ES-I3 (cell line): ENCODE measurements around the gene PCDHB14.
A peak's percentile ranks its signal among the peaks of the same experiment; 100 is the strongest.
"Not testable (repeated sequence)": the region's sequence is repeated elsewhere in the genome, so short reads cannot be mapped to it uniquely, and the experiment has no call there.

ENCODE experiments used
- H3K36me3 ChIP-seq: 2 replicates; pipeline ENCODE4 v1.6.1; 2013; ENCODE audit warnings: mild to moderate bottlenecking, low read length, control low read depth, moderate library complexity; ENCODE audit not compliant: insufficient read depth
- H3K4me1 ChIP-seq: 2 replicates; pipeline ENCODE4 v1.6.1; 2013; ENCODE audit warnings: mild to moderate bottlenecking, control low read depth, low read length; ENCODE audit not compliant: insufficient read depth
- H3K9ac ChIP-seq: 2 replicates; pipeline ENCODE4 v1.6.1; 2013; ENCODE audit warnings: low read depth, mild to moderate bottlenecking, low read length, moderate library complexity
- H3K9me3 ChIP-seq: 2 replicates; pipeline ENCODE4 v1.6.1; 2013; ENCODE audit warnings: mild to moderate bottlenecking, low read length, moderate library complexity; ENCODE audit not compliant: control insufficient read depth, insufficient read depth

The PCDHB14 gene

DNA sequence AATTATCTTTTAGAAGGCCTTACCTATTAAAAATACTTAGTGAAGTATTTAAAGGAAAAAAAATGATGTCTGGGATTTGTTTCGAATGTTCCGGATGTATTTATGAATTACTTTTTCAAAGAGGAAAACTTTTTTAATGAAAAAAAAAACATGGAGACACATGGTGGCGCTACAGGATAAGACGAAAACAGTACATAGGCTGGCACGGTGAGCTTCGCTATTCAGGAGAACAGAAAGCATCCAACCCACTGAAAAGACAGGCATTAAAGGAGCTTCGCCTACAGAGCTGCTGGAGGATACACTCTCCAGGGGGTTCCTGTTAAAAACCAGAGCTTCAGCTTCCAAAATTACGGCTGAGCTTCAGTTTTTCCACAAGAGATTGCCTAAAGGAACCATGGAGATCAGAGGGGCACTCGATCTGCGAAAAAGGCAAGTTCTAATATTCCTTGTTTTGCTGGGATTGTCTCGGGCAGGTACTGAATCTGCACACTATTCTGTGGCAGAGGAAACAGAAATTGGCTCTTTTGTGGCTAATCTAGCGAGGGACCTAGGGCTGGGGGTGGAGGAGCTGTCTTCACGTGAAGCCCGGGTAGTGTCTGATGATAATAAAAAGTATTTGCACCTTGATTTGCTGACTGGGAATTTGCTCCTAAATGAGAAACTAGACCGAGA is at the start of gene PCDHB14:
Gene PCDHB14 (plus strand): TSS at position 232 of the 672 bp plus-strand sequence. CDS start 163 bp downstream, at position 395.
- H3K9me3 ChIP-seq: no peaks in the 10 kb centered on the region
- no peaks in the 10 kb centered on the region for H3K4me1 ChIP-seq
- no peaks in the 10 kb centered on the region for H3K36me3 ChIP-seq
- peak within 1 kb of the TSS; percentile 4; the same call in 1 of the 2 replicates for H3K9ac ChIP-seq

GRCh38 chr5:141174291-141175104 is 48.6 kb upstream of the PCDHB14 start:
- H3K9ac ChIP-seq, H3K9me3 ChIP-seq, H3K36me3 ChIP-seq, H3K4me1 ChIP-seq: not testable (repeated sequence)

DNA sequence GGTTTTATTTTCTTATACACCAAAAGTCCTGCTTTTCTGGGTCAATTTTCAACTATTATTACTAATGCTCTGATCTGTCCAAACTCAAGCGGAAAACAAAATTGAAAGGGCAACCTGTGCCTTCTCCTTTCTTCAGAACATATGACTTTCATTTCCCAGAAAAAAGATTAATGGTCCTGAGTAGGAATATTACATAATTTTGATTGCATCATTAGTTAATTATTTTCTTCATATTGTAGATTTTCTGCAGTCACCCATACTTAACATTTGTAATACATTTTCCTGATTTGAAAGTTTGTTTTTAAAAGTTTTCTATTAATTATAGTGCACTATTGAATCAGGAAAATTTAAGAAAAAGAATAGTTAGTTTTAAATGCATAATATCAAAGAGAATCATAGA is 47.2 kb upstream of the PCDHB14 start:
- H3K4me1 ChIP-seq: no peaks in the 10 kb centered on the region
- H3K36me3 ChIP-seq: no peaks in the 10 kb centered on the region
- H3K9me3 ChIP-seq: no peaks in the 10 kb centered on the region; the same call in 1 of the 2 replicates
- H3K9ac ChIP-seq: no peak overlapping the region

DNA sequence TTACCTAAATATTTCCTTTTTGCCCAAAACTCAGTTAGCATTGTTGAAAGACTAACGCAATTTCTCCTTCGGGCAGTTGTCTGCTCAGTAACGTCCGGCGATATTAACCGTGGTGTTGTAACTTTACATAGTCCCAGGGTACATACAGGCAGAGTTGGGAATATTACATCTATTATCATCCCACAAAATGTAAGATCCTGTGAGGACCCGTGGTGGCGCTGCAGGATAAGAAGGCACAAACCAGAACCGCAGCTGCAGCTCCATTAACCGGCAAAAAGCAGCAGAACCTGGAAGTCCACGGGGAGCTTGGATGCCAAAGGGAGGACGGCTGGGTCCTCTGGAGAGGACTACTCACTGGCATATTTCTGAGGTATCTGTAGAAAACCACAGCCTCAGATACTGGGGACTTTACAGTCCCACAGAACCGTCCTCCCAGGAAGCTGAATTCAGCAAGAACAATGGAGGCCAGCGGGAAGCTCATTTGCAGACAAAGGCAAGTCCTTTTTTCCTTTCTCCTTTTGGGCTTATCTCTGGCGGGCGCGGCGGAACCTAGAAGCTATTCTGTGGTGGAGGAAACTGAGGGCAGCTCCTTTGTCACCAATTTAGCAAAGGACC is 45.5 kb upstream of the PCDHB14 start, which contains the start of gene PCDHB8:
Gene PCDHB8 (plus strand): TSS at position 214 of the 615 bp plus-strand sequence. CDS start 245 bp downstream, at position 459.
- not testable (repeated sequence) for H3K9ac ChIP-seq, H3K4me1 ChIP-seq, H3K36me3 ChIP-seq, H3K9me3 ChIP-seq

GRCh38 chr5:141179371-141179770 is 43.8 kb upstream of the PCDHB14 start:
- H3K4me1 ChIP-seq, H3K9me3 ChIP-seq, H3K9ac ChIP-seq, H3K36me3 ChIP-seq: not testable (repeated sequence)

DNA sequence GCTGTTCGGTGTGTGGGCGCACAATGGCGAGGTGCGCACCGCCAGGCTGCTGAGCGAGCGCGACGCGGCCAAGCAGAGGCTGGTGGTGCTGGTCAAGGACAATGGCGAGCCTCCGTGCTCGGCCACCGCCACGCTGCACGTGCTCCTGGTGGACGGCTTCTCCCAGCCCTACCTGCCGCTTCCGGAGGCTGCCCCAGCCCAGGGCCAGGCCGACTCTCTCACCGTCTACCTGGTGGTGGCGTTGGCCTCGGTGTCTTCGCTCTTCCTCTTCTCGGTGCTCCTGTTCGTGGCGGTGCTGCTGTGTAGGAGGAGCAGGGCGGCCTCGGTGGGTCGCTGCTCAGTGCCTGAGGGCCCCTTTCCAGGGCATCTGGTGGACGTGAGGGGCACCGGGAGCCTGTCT is 43.3 kb upstream of the PCDHB14 start:
- not testable (repeated sequence) for H3K9me3 ChIP-seq, H3K4me1 ChIP-seq, H3K9ac ChIP-seq, H3K36me3 ChIP-seq

- Histone ChIP-seq H3K9me3 (0 out of 2 replicates have a peak, but pooled peaks cover 3% of the 10 kb centered on the region), H3K4me1 (no peaks in the 10 kb centered on the region)
Measured at GRCh38 chr5:141180313-141180712, 42.8 kb upstream of the PCDHB14 start.

DNA sequence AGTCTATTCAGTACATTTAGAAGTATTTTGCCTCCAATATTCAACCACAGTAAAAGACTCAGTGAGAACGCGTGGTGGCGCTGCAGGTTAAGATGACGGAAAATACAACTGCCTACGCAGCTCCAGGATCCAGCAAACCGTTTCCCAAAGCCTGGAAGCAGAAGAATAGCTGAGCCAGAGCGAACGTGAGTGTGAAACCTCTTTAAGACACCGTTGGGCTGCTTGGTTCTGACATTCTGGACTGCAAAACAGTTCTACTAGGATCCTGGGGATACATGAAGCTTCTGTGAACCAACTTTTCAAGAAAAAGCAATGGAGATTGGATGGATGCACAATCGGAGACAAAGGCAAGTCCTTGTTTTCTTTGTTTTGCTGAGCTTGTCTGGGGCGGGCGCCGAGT is 40.9 kb upstream of the PCDHB14 start, which contains the start of gene PCDHB16:
Gene PCDHB16 (plus strand): TSS at position 140 of the 400 bp plus-strand sequence. CDS start 173 bp downstream, at position 313.
- 0 out of 2 replicates have a peak within 1 kb of the TSS, but pooled peaks have one; percentile 0 for H3K9ac ChIP-seq

More at GRCh38 chr5:141180313-141180712, 42.8 kb upstream of the PCDHB14 start:
- H3K36me3 ChIP-seq: no peaks in the 10 kb centered on the region
- H3K9ac ChIP-seq: no peak overlapping the region

DNA sequence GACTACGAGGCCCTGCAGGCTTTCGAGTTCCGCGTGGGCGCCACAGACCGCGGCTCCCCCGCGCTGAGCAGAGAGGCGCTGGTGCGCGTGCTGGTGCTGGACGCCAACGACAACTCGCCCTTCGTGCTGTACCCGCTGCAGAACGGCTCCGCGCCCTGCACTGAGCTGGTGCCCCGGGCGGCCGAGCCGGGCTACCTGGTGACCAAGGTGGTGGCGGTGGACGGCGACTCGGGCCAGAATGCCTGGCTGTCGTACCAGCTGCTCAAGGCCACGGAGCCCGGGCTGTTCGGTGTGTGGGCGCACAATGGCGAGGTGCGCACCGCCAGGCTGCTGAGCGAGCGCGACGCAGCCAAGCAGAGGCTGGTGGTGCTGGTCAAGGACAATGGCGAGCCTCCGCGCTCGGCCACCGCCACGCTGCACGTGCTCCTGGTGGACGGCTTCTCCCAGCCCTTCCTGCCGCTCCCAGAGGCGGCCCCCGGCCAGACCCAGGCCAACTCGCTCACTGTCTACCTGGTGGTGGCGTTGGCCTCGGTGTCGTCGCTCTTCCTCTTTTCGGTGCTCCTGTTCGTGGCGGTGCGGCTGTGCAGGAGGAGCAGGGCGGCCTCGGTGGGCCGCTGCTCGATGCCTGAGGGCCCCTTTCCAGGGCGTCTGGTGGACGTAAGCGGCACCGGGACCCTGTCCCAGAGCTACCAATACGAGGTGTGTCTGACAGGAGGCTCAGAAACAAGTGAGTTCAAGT is 38.9 kb upstream of the PCDHB14 start:
- H3K9ac ChIP-seq, H3K4me1 ChIP-seq, H3K36me3 ChIP-seq, H3K9me3 ChIP-seq: not testable (repeated sequence)

More for the DNA sequence above, 40.9 kb upstream of the PCDHB14 start, which contains the start of gene PCDHB16:
- 0 out of 2 replicates have a peak, but pooled peaks cover 3% of the 10 kb centered on the region for H3K9me3 ChIP-seq
- no peaks in the 10 kb centered on the region for H3K4me1 ChIP-seq
- H3K36me3 ChIP-seq: no peaks in the 10 kb centered on the region

GRCh38 chr5:141186897-141187512 is 36.1 kb upstream of the PCDHB14 start, which contains the start of gene PCDHB9:
Gene PCDHB9, plus strand, starts transcription at chr5:141187161. Its CDS starts 158 bp downstream, at chr5:141187319.
- Histone ChIP-seq H3K9ac (no peak within 1 kb of the TSS), H3K36me3 (no peaks in the 10 kb centered on the region), H3K4me1 (no peaks in the 10 kb centered on the region), H3K9me3 (0 out of 2 replicates have a peak, but pooled peaks cover 3% of the 10 kb centered on the region)

GRCh38 chr5:141188682-141189081 is 34.5 kb upstream of the PCDHB14 start:
- not testable (repeated sequence) for H3K36me3 ChIP-seq, H3K9me3 ChIP-seq, H3K9ac ChIP-seq, H3K4me1 ChIP-seq

DNA sequence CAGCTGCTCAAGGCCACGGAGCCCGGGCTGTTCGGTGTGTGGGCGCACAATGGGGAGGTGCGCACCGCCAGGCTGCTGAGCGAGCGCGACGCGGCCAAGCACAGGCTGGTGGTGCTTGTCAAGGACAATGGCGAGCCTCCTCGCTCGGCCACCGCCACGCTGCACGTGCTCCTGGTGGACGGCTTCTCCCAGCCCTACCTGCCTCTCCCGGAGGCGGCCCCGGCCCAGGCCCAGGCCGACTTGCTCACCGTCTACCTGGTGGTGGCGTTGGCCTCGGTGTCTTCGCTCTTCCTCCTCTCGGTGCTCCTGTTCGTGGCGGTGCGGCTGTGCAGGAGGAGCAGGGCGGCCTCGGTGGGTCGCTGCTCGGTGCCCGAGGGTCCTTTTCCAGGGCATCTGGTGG is 34.0 kb upstream of the PCDHB14 start:
- H3K36me3 ChIP-seq, H3K4me1 ChIP-seq, H3K9me3 ChIP-seq, H3K9ac ChIP-seq: not testable (repeated sequence)

DNA sequence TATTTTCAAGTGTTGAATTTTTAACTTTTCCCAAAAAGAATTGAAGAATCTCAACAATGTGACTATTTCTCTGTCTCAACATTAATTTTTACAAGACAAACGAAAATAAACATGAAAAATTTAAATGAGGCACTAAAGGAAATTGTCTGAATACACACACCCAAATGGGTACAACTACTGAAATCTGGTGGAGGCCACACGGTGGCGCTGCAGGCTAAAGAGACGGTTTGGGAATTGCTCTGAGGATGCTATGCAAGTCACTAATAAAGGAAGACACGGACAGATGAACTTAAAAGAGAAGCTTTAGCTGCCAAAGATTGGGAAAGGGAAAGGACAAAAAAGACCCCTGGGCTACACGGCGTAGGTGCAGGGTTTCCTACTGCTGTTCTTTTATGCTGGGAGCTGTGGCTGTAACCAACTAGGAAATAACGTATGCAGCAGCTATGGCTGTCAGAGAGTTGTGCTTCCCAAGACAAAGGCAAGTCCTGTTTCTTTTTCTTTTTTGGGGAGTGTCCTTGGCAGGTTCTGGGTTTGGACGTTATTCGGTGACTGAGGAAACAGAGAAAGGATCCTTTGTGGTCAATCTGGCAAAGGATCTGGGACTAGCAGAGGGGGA is 30.9 kb upstream of the PCDHB14 start, which contains the start of gene PCDHB10:
Gene PCDHB10 (plus strand): TSS at position 244 of the 616 bp plus-strand sequence. CDS start 200 bp downstream, at position 444.
- peaks cover 4% of the 10 kb centered on the region; the same call in 1 of the 2 replicates for H3K9me3 ChIP-seq
- no peaks in the 10 kb centered on the region for H3K4me1 ChIP-seq
- H3K36me3 ChIP-seq: no peaks in the 10 kb centered on the region
- H3K9ac ChIP-seq: peak within 1 kb of the TSS; percentile 41
